AG08395 (cell line): ENCODE results near the gene ATL3.
"Not testable (repeated sequence)": the region's sequence is repeated elsewhere in the genome, so short reads cannot be mapped to it uniquely, and the experiment has no call there.

Source experiments
- DNase-seq: peaks from one replicate; pipeline ENCODE4 v3.0.0; 2012; ENCODE audit warnings: mixed read lengths, low spot score

The ATL3 gene

GRCh38 chr11:63619967-63620366 is 51.2 kb downstream of the ATL3 start:
- no peak for DNase-seq

- not testable (repeated sequence) for DNase-seq
Measured at GRCh38 chr11:63617686-63618085, 53.5 kb downstream of the ATL3 start.

- no peak for DNase-seq
Measured at GRCh38 chr11:63616953-63617352, 54.2 kb downstream of the ATL3 start.

- peak; percentile 64 for DNase-seq
Measured at GRCh38 chr11:63614136-63614671, 57.0 kb downstream of the ATL3 start, which contains the start of gene PLAAT3. PLAAT3 (minus strand) TSS chr11:63614433; CDS start chr11:63614014, 419 bp downstream.

- no peak for DNase-seq
Measured at GRCh38 chr11:63613517-63614135, 57.5 kb downstream of the ATL3 start.

GRCh38 chr11:63612181-63612580 is 59.0 kb downstream of the ATL3 start:
- DNase-seq, result no peak

GRCh38 chr11:63611395-63611747 is 59.8 kb downstream of the ATL3 start:
- no peak for DNase-seq

GRCh38 chr11:63610604-63611394 is 60.4 kb downstream of the ATL3 start:
- DNase-seq, result no peak

GRCh38 chr11:63609971-63610580 is 61.1 kb downstream of the ATL3 start:
- no peak for DNase-seq

GRCh38 chr11:63609536-63609935 is 61.6 kb downstream of the ATL3 start:
- DNase-seq, result no peak

GRCh38 chr11:63608353-63609345 is 62.5 kb downstream of the ATL3 start:
- DNase-seq, result no peak

- no peak for DNase-seq
Measured at GRCh38 chr11:63603180-63603518, 68.0 kb downstream of the ATL3 start.

GRCh38 chr11:63602290-63603179 is 68.6 kb downstream of the ATL3 start:
- DNase-seq, result not testable (repeated sequence)

GRCh38 chr11:63599211-63600122 is 71.7 kb downstream of the ATL3 start:
- peak; percentile 94 for DNase-seq

- DNase-seq, result no peak
Measured at GRCh38 chr11:63598556-63598955, 72.6 kb downstream of the ATL3 start.

- DNase-seq, result no peak
Measured at GRCh38 chr11:63595296-63595695, 75.9 kb downstream of the ATL3 start.

- DNase-seq, result peak; percentile 21
Measured at GRCh38 chr11:63592975-63593395, 78.2 kb downstream of the ATL3 start.

- DNase-seq, result no peak
Measured at GRCh38 chr11:63590024-63590788, 81.0 kb downstream of the ATL3 start.

GRCh38 chr11:63589000-63589399 is 82.2 kb downstream of the ATL3 start:
- DNase-seq, result no peak
